Dermis microvascular lymphatic vessel endothelial cell (primary cell): ENCODE data around the gene OGFOD3. TPM values are rescaled to one million over a fixed set of nuclear protein-coding genes. Genes with fewer than 3 reads are reported as not detected.
"Not testable (repeated sequence)": the region's sequence is repeated elsewhere in the genome, so short reads cannot be mapped to it uniquely, and the experiment has no call there.

Experiments used
- DNase-seq, 2 donors: peaks; one replicate each; pipeline versions ENCODE4 v3.0.0 to v3.0.0-alpha.2; 2010; ENCODE audit warnings: low read depth in 2 of 2
- total RNA-seq: library from RNA; depleted of rRNA; stranded (reverse); fragments of >200 nt; gene quantifications from 2 replicates; pipeline ENCODE4 v1.2.1, GENCODE V29; 2014

OGFOD3 gene
- total RNA-seq, 1 donor from 2014 or later: 24.1 TPM

DNA sequence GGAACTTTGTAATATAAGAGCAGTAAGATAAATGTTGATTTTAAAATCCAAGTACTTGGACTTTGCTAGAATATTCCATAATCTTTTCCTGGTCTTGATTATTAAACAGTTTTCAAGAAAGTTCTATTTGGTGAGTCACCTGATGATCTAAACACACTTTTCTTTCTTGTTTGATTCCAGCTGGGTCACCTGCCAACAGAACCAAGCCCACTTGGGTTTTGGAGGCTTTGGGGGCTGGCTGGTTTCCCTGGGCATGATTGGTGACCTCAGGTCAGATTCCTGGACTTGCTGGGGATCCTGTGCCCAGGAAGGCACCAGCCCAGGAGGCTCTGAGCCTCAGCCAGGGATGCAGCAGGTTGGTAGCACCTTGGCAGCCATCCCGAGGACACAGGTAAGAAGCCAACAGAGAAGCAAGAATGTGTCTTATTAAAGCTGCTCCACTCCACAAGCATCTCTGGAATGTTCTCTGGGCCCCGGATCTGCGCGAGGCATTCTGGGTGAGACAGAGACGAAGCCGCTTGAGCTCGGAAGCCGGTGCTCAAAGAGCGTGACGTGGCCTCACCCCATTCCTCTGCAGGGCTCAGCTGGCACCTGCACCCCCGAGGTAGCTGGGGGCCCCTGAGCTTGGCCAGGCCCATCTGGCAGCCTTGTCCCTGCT lies 62.5 kb downstream of the OGFOD3 start:
- no peak for DNase-seq

DNA sequence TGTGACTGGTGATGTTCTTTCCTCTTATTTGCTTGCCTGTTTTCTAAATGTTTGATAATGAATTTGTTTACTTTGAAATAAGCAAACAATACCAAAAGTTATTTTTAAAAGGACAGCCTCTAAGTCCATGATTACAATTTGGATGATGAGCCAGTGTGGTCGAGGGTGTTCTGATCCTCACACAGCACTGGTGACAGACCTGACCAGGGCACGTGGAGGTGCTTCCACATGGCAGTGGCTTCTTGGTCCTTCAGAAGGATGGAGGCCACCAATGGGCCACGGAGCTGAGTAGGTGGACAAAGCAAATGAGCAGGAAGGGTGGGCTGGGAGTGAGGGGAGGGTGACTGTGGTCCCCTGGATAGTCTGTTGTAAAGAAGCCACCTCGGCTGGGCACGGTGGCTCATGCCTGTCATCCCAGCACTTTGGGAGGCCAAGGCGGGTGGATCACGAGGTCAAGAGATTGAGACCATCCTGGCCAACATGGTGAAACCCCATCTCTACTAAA lies 63.5 kb downstream of the OGFOD3 start:
- no peak for DNase-seq

DNA sequence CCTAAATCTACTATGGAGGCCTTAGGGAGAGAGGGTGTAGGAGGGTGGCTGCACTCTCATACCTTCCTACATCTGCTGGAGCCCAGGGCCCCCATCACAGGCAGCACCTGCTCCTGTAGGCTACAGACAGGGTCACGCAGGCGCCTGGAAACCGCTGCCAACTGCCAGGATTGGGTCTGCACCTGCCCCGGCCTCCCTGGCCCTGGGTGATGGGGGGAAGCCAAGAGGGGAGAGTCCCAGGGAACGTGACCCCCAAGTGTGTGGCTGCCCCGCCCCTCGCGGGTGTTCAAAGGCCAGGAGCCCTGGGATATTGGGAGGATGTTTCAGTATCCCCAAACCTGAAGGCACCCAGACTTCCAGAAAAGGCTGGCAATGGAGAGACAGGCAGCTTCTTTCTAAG lies 64.9 kb downstream of the OGFOD3 start:
- DNase-seq: no peak

DNA sequence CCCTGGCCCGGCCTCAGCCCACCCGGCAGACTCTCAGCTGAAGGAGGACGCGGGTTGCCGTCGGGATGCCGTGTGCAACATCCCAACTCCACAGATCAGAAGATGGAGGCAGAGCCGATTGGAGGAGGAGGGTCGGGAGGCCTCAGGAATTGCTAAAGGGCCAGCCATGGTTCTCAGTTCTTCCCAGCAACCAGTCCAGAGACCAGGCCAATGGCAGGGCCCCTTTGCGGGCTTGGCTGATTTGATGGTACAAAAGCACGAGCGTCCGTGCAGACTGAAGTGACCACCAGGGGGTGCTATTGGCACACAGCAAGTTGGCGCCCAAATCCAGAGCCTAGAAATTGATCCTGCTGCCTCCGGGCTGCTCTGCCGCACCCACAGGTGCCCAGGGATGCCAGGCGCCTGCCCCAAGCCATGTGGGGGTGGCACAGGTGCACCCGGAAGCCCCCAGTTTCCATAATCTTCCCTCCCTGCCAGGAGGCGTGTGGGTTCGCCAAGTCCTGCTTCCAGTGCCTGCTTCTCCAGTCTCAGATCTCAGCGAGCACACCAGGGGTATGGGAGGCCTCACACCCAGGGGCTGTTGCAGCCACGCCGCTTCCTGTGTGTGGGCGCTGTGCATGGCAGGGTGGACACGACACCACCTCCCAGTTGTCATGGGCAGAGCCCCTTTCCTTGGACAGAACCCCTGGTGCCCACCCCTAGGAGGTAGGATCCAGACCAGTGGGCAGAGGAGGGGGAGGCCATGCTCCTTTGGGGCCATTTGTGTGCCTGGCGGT lies 66.5 kb downstream of the OGFOD3 start:
- peak; percentile 81 to 84 for DNase-seq

DNA sequence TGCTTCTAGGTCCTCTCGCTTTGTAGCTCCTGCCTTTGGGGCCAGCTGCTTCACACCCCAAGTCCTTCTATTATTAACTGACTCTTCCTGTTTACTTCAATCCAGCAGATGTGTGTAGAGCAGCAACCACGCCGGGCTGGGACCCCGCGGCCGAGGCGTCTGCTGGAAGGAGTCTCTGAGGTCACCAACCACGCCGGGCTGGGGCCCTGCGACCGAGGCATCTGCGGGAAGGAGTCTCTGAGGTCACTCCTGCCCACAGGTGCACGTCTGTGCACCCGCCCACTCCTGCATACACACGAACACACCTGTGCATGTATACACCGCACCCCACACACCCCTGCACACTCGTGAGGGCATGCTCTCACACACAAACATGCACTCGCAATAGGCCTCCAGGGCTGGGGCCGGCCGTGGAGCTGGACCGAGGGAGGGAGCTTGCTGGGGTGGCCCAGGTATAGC lies 67.1 kb downstream of the OGFOD3 start:
- DNase-seq: no peak

DNA sequence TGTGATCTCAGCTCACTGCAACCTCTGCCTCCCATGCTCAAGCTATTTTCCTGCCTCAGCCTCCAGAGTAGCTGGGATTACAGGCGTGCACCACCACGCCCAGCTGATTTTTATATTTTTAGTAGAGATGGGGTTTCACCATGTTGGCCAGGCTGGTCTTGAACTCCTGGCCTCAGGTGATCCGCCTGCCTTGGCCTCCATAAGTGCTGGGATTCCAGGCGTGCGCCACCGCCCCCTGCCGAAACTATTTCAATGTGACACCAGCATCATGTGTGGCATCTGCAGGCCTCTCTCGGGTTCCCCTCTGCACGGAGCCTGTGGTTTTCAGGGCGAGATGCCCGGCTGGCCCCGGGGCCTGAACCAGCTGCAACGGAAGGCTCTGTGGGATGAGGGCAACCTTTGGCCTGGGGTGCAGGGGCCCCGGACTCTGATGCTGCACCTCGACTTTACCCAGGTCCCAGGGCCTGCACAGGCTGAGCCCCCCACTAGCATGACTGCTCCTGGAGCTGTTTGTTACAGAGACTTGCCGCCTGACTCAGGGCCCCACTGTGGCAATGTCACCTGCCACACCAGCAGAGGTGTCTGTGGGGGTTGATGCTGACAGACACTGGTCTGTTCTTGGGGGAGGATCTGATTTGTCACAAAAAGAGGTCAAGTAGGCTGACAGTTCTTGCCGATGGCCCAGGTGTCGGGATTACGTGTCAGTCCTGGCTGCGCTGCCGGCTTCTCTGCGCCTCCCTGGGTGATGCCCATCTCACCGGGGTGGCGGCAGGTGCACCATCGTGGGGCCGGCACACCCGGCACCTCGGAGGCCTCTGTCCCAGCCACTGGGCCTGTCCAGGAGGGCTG lies 68.0 kb downstream of the OGFOD3 start:
- no peak for DNase-seq

DNA sequence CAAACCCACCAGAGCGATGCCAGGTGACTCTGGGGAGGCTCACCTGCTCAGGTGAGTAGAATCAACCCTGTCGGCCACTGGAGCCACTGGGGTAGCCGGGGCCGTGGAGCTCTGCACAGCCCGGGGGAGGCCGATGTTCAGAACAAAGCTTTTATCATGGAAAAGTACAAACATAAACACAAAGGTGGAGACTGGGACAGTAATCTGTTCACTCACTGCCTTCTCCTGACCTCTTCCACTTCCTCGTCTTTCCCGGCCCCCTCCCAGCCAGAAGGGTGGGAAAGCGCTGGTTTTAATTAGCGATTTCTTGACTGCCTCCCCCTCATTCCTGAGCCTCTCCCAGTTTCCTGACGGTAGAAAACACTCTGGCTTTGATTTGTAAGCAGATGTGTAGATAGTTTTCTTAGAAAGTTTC lies 69.1 kb downstream of the OGFOD3 start:
- DNase-seq: no peak

DNA sequence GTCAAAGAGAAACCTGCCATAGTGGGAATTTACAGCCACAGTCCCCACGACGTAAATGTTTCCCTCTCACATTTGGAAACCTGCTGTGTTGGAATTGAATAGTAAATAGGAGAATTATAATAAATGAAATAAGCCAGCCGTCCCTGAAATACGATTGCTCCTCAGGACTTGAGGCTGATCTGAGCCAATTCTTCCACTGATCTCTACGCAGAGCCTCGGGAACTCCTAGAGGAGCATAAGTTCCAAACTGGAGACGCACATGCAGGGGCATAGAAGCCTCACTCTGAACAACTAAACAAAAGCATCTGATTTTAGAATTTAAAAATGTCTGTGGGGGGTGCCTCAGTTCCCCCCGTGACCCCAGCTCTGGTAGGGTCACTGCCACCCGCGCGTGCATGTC lies 69.5 kb downstream of the OGFOD3 start:
- no peak for DNase-seq

DNA sequence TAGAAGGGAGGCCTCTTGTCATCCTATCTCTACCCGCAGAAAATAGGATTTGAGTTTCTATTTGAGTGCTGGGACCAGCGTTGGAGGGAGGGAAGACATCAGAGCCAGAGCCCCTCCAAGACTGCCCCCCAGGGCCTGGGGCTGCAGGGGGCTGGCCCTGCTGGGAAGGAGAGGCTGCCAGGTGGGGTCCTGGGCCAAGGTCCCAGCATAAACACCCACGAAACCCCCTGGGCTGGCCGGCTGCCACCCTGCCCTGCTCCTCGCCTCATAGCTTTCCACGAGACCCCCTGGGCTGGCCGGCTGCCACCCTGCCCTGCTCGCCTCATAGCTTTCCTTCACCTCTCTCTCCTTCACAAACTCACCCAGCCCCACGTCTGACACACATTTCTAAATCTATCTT lies 70.0 kb downstream of the OGFOD3 start:
- DNase-seq: no peak

DNA sequence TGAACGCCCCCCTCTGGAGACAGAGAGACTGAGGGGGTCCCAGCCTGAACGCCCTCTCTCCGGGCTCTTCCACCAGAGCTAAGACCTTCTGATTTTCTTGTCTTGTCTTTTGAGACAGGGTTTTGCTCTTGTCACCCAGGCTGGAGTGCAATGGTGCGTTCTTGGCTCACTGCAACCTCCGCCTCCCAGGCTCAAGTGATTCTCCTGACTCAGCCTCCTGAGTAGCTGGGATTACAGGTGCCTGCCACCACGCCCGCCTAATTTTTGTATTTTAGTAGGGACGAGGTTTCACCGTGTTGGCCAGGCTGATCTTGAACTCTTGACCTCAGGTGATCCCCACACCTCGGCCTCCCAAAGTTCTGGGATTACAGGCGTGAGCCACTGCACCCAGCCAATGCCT lies 70.4 kb downstream of the OGFOD3 start:
- DNase-seq: not testable (repeated sequence)

DNA sequence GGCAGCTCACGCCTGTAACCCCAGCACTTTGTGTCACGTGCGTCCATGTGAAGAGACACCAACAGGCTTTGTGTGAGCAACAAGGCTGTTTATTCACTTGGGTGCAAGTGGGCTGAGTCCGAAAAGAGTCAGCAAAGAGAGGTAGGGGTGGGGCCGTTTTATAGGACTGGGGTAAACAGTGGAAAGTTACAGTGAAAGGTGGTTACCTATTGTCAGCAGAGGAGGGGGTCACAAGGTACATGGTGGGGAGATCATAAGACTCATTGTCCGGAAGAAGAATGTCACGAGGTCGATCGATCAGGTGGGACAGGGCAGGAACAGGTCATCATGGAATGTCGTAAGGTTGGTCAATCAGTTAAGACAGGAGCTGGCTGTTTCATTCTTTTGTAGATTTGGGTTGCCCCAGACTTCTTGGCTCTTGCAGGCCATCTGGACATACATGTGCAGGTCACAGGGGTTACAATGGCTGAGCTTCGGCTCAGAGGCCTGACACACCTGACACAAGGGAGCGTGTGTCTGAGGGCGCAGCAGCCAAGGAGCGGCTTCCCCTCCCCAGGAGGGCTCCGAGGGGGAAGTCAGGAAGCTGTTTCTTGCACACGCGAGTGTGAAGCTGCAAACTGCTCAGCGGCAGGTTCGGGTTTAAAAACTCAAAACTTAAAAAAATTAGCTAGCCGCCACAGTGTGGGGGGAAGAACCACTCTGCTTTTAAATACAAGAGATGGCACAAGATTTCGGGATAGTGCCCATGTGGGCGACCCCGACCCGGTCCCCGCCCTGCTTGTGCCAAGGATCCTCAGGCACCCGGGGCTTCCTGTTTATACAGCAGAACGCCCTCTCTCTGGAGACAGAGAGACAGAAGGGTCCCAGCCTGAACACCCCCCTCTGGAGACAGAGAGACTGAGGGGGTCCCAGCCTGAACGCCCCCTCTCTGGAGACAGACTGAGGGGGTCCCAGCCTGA lies 71.8 kb downstream of the OGFOD3 start:
- no peak for DNase-seq

DNA sequence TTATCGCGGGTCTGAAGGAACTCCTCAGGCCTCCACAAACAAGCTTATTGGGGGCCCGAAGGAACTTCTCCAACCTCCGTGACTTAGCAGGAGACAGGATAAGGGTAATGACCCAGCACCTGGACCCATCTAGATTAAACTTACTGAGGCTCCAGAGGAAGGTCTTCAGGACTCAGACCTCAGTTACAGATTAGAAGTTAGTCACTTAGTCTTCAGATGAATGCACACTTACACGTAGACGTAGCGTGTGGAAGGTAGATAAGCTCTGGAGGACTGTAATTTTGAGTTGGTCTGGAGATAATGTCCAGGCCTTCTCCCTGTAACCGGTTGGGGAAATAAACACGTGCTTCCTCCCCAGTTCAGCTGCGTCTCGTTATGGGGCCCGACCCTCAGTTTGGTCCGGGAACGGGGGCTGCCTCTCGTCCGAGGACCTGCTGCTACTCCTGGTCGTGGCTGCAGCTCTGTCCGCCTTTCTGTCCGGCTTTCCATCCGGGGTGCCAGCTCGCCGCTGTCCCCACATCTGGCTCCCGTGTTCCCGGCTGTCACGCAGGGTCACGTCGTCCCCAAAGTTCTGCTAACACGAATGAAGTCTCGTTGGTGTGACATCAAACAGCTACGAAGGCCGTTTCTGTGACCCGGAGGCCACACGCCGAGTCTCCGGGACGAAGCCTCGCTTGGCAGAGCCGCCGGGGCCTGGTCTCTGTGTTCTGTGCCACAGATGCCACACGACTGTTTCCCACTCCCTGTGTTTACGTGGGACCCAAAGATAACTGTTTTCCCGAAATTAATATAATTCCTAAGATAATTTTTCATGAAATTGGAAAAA lies 73.0 kb downstream of the OGFOD3 start:
- DNase-seq: no peak

DNA sequence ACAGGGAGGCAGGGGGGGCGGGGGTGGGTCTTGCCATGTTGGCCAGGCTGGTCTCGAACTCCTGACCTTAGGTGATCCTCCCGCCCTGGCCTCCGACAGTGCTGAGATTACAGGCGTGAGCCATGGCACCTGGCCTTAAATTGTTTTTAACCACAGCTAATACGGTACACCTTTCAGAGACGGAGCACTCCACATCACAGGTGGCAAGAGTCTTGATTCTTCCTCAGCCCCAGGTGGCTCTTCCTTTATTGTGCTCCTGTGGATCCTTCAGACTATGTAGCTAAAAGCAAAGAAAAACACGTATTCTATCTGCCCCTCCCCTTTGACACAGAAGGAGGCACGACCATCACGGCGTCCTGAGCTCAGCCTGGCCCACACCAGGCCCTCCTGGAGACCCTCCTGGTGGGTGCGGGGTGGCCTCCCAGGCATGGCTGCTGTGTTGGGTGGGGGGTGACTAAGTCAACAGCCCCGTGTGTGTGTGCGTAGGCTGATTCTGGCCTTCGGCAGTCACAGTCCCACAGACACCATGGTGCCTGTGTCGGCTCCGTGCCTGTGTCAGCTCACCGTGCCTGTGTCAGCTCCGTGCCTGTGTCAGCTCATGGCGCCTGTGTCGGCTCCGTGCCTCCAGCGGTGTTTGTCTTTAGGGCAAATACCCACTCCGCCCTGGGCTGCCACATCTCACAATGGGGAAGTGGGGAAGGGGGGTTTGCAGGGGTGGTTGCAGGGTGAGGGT lies 74.0 kb downstream of the OGFOD3 start:
- DNase-seq: no peak

DNA sequence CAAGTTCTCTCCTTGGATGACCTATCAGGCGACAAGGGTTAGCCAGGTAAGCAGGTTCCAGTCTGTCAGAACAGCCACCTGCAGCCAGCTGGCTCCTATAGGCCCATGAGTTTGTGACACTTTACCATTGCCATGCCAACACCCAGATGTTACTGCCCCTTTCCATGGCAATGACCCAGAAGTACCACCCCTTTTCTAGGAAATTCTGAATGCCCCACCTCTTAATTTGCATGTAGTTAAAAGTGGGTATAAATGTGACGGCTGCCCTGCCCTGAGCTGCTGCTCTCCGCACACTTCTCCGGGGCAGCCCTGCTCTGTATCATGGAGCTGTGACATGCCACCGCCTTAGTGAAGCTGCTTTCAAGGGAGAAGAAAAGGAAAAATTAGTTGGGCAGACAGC lies 74.8 kb downstream of the OGFOD3 start:
- no peak for DNase-seq

DNA sequence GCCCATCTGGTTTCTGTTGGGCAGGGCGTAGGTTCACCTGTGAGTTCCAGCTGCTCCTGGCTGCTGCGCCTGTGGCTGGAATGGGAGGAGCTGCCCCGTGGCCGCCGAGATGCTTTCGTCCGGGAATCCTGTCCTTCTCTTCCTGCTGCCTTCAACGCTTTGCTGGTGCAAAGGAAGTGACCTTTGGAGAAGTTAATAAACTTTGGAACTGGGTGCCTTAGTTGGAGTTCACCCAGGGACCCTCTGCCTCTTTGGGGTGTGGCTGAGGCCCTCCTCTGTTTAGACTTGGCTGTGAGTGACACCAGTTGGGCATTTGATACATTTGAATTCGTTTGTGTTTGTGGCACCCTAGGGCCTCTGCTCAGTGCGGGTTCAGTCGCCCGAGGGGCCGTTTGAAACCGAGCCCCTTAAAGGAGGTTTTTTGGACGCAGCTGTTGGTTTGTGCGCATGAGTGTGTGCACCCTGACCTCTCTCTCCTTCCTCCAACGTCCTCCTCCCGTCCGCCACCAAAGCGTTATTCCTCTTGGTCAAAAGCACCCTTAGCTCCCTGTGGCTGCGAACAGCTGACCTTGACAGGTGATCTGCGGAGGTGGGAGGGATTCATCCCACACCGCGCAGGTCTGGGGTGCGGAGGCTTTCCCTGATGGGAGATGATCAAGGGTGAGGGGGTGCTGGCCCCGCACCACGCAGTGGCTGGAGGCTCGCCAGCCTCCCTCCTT lies 75.9 kb downstream of the OGFOD3 start:
- DNase-seq: no peak

DNA sequence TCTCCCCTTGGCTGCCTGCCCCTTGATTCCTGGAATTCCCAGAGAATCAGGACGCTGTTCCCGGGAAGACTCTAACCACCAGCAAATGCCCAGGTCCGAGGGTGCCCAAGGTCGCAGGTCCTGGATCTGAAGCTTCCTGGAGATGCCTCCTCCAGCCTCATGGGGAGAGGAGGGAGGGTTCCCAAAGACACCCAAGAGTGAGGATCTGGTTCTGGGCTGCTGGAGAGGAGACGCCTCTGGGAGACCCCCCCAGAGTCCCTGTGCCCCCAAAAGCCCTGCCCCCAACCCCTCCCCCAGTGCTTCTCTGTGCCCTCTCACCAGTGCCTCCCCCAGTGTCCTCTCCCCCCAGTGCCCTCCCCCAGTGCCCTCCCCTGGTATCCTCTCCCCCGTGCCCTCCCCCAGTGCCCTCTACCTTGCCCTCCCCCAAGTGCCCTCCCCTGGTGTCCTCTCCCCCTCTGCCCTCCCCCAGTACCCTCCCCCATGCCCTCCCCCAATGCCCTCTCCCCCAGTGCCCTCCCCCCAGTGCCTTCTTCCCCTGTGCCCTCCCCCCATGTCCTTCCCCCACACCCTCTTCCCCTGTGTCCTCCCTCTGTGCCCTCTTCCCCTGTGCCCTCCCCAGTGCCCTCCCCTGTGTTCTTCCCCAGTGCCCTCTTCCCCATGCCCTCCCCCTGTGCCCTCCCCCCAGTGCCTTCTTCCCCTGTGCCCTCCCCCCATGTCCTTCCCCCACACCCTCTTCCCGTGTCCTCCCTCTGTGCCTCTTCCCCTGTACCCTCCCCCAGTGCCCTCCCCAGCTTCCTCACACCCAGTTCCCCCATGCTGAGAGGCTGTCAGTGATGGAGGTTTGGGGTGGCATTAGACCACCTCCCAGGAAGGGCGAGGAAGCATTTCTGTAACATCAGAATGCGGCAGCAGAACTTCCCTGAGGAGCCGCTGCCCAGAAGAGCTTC lies 78.5 kb downstream of the OGFOD3 start:
- DNase-seq: no peak
